Smooth muscle cell (in vitro differentiated cells): ENCODE results near the gene VN1R5. TPM values are rescaled to one million over a fixed set of nuclear protein-coding genes. Genes with fewer than 3 reads are reported as not detected.
"Not testable (repeated sequence)": the region's sequence is repeated elsewhere in the genome, so short reads cannot be mapped to it uniquely, and the experiment has no call there.

Experiments used
- DNase-seq: peaks from one replicate; lab custom pipeline; 2025; ENCODE audit not compliant: unreplicated experiment; lab: John Stamatoyannopoulos, UW
- H2AFZ ChIP-seq: fragments of 200-600 bp; sonication (generic); 2 replicates; pipeline ENCODE4 v1.6.0; 2016; ENCODE audit warnings: antibody characterized with exemption, low read depth, mild to moderate bottlenecking
- H3F3A ChIP-seq: fragments of 200-600 bp; sonication (generic); 2 replicates; pipeline ENCODE4 v1.6.0; 2017; ENCODE audit warnings: antibody characterized with exemption, low read depth
- H3K27ac ChIP-seq: fragments of 200-600 bp; sonication (generic); 2 replicates; pipeline ENCODE4 v1.5.1; 2016; ENCODE audit warnings: low read depth, mild to moderate bottlenecking
- H3K27me3 ChIP-seq: fragments of 200-600 bp; sonication (generic); 2 replicates; pipeline ENCODE4 v1.6.1; 2016; ENCODE audit warnings: low read depth, mild to moderate bottlenecking
- H3K36me3 ChIP-seq: fragments of 200-600 bp; sonication (generic); 2 replicates; pipeline ENCODE4 v1.5.1; 2016; ENCODE audit warnings: low read depth
- H3K4me1 ChIP-seq: fragments of 200-600 bp; sonication (generic); 2 replicates; pipeline ENCODE4 v1.5.1; 2016; ENCODE audit warnings: low read depth
- H3K4me2 ChIP-seq: fragments of 200-600 bp; sonication (generic); 2 replicates; pipeline ENCODE4 v1.6.0; 2016; ENCODE audit warnings: mild to moderate bottlenecking
- H3K4me3 ChIP-seq: fragments of 200-600 bp; sonication (generic); 2 replicates; pipeline ENCODE4 v1.5.1; 2016; ENCODE audit warnings: mild to moderate bottlenecking
- H3K79me2 ChIP-seq: fragments of 200-600 bp; sonication (generic); 2 replicates; pipeline ENCODE4 v1.6.0; 2016; ENCODE audit warnings: low read depth, mild to moderate bottlenecking
- H3K9ac ChIP-seq: fragments of 200-600 bp; sonication (generic); 2 replicates; pipeline ENCODE4 v1.6.0; 2016; ENCODE audit warnings: low read depth
- H3K9me3 ChIP-seq: fragments of 200-600 bp; sonication (generic); replicated peaks from 2 replicates; pipeline ENCODE4 v1.5.1; 2016; ENCODE audit warnings: low read depth
- H4K20me1 ChIP-seq: fragments of 200-600 bp; sonication (generic); 2 replicates; pipeline ENCODE4 v1.6.0; 2016; ENCODE audit warnings: low read depth
- WGBS: methylation state at CpG from one replicate; pipeline ENCODE4 v1.1.7; 2016; ENCODE audit warnings: low lambda C conversion rate; 5-methylcytosine and 5-hydroxymethylcytosine counted together
- polyA plus RNA-seq: library from polyadenylated mRNA; unstranded; fragments of >200 nt; fragmentation: Nextera tagmentation; extraction: Ambion mirVana; gene quantifications from 2 replicates; pipeline ENCODE4 v1.2.1, GENCODE V29; 2016
- total RNA-seq: library from RNA; depleted of rRNA; stranded (reverse); fragments of >200 nt; gene quantifications from 2 replicates; pipeline ENCODE4 v1.2.3, GENCODE V29; 2014
- TF ChIP-seq, protein P1 (sequence below): fragments of 200-600 bp; sonication (generic); IDR thresholded peaks from 2 replicates; pipeline ENCODE4 v1.5.1; 2017; ENCODE audit warnings: borderline replicate concordance, mild to moderate bottlenecking, antibody characterized with exemption; ENCODE audit not compliant: insufficient read depth, poor library complexity, severe bottlenecking

VN1R5 gene
- total and polyA plus RNA-seq, 2 experiments from 2014 or later, result not detected

DNA sequence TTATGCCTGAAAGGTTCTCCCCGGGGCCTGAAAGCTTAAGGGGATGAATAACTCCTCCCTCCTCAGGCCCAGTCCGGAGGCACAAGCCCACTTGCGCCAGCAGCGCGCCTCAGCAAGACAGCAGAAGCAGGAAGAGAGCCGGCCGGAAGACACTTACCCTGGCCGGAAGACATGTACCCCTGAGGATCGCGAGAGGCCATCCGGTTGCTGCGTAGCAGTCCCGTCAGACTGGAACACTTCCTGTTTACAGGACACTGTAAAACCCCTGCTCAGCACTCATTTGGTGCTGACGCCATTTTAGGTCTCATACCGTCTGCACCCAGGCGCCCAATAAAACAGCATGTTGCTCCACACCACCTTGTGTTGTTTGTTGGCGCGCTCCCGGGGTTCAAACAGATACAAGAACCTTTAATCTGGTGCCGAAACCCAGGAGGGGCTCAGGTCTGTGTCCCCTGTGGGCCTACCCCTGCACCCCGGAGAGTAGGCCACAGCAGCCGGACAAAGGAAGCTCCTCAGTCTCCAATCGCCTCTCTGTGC, 30.3 kb downstream of the VN1R5 start:
- TF ChIP-seq, protein P1, sequence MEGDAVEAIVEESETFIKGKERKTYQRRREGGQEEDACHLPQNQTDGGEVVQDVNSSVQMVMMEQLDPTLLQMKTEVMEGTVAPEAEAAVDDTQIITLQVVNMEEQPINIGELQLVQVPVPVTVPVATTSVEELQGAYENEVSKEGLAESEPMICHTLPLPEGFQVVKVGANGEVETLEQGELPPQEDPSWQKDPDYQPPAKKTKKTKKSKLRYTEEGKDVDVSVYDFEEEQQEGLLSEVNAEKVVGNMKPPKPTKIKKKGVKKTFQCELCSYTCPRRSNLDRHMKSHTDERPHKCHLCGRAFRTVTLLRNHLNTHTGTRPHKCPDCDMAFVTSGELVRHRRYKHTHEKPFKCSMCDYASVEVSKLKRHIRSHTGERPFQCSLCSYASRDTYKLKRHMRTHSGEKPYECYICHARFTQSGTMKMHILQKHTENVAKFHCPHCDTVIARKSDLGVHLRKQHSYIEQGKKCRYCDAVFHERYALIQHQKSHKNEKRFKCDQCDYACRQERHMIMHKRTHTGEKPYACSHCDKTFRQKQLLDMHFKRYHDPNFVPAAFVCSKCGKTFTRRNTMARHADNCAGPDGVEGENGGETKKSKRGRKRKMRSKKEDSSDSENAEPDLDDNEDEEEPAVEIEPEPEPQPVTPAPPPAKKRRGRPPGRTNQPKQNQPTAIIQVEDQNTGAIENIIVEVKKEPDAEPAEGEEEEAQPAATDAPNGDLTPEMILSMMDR, result no peak
- Histone ChIP-seq H3K9ac (no peak overlapping the region), H3K4me3 (no peak overlapping the region), H3K4me1 (no peaks in the 10 kb centered on the region), H3K9me3 (no peaks in the 10 kb centered on the region), H3K79me2 (no peaks in the 10 kb centered on the region), H2AFZ (no peak overlapping the region), H3K4me2 (no peak overlapping the region), H4K20me1 (no peaks in the 10 kb centered on the region), H3K36me3 (no peaks in the 10 kb centered on the region), H3K27me3 (no peaks in the 10 kb centered on the region), H3F3A (no peaks in the 10 kb centered on the region), H3K27ac (no peak overlapping the region)
- WGBS, result 98% methylated on average over 23 of the region's 23 CpGs
- DNase-seq, result no peak

DNA sequence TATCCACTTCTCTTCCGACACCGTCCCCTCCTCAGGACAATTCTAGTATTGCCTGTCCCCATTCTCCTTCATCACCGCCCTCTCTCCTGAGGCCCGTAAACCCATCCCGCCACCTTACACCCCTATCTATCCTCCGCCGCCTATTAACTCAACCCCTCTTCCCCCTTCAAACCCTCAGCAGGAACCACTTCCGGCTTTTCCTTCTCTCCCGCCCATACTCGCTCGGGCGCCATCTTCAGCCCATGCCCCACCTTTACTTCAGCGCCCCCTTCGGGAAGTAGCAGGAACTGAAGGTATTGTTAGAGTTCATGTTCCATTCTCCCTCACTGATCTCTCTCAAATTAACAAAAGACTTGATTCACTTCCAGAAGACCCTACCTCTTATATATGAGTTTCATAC, 31.6 kb downstream of the VN1R5 start:
- WGBS, result 97% methylated on average over 14 of the region's 14 CpGs
- DNase-seq, result no peak
- Histone ChIP-seq H3K9me3 (no peaks in the 10 kb centered on the region), H3K4me2 (no peak overlapping the region), H4K20me1 (no peaks in the 10 kb centered on the region), H3K27ac (no peak overlapping the region), H3K36me3 (no peaks in the 10 kb centered on the region), H3K4me3 (no peak overlapping the region), H2AFZ (no peak overlapping the region), H3K4me1 (no peaks in the 10 kb centered on the region), H3F3A (no peaks in the 10 kb centered on the region), H3K9ac (no peak overlapping the region), H3K79me2 (no peaks in the 10 kb centered on the region), H3K27me3 (no peaks in the 10 kb centered on the region)
- TF ChIP-seq, protein P1, result peak; percentile 13

- Histone ChIP-seq H4K20me1 (no peaks in the 10 kb centered on the region), H3K36me3 (no peaks in the 10 kb centered on the region), H3F3A (no peaks in the 10 kb centered on the region), H3K4me2 (no peak overlapping the region), H3K9me3 (no peaks in the 10 kb centered on the region), H3K79me2 (no peaks in the 10 kb centered on the region), H3K27ac (no peak overlapping the region), H3K4me3 (no peak overlapping the region), H3K4me1 (peaks cover 3% of the 10 kb centered on the region), H3K9ac (no peak overlapping the region), H2AFZ (no peak overlapping the region), H3K27me3 (no peaks in the 10 kb centered on the region)
- 98% methylated on average over 6 of the region's 6 CpGs for WGBS
- TF ChIP-seq, protein P1, result no peak
- DNase-seq, result no peak
Measured at GRCh38 chr1:247288341-247288740, 32.5 kb downstream of the VN1R5 start.

- H3K36me3 ChIP-seq, H3F3A ChIP-seq, H4K20me1 ChIP-seq, H3K9me3 ChIP-seq, H3K27ac ChIP-seq, H3K4me3 ChIP-seq, DNase-seq, H3K9ac ChIP-seq, H2AFZ ChIP-seq, H3K4me2 ChIP-seq, H3K27me3 ChIP-seq, H3K79me2 ChIP-seq: not testable (repeated sequence)
- 90% methylated on average over 19 of the region's 19 CpGs for WGBS
- peaks cover 13% of the 10 kb centered on the region for H3K4me1 ChIP-seq
Measured at GRCh38 chr1:247289274-247289892, 33.5 kb downstream of the VN1R5 start.
